Smooth muscle cell (in vitro differentiated cells): ENCODE measurements around the gene BBLN. TPM values are rescaled to one million over a fixed set of nuclear protein-coding genes. Genes with fewer than 3 reads are reported as not detected.
A peak's percentile ranks its signal among the peaks of the same experiment; 100 is the strongest.
"Not testable (repeated sequence)": the region's sequence is repeated elsewhere in the genome, so short reads cannot be mapped to it uniquely, and the experiment has no call there.

ENCODE experiments used
- DNase-seq: peaks from one replicate; lab custom pipeline; 2025; ENCODE audit not compliant: unreplicated experiment; lab: John Stamatoyannopoulos, UW
- H2AFZ ChIP-seq: fragments of 200-600 bp; sonication (generic); 2 replicates; pipeline ENCODE4 v1.6.0; 2016; ENCODE audit warnings: antibody characterized with exemption, low read depth, mild to moderate bottlenecking
- H3F3A ChIP-seq: fragments of 200-600 bp; sonication (generic); 2 replicates; pipeline ENCODE4 v1.6.0; 2017; ENCODE audit warnings: antibody characterized with exemption, low read depth
- H3K27ac ChIP-seq: fragments of 200-600 bp; sonication (generic); 2 replicates; pipeline ENCODE4 v1.5.1; 2016; ENCODE audit warnings: low read depth, mild to moderate bottlenecking
- H3K27me3 ChIP-seq: fragments of 200-600 bp; sonication (generic); 2 replicates; pipeline ENCODE4 v1.6.1; 2016; ENCODE audit warnings: low read depth, mild to moderate bottlenecking
- H3K36me3 ChIP-seq: fragments of 200-600 bp; sonication (generic); 2 replicates; pipeline ENCODE4 v1.5.1; 2016; ENCODE audit warnings: low read depth
- H3K4me1 ChIP-seq: fragments of 200-600 bp; sonication (generic); 2 replicates; pipeline ENCODE4 v1.5.1; 2016; ENCODE audit warnings: low read depth
- H3K4me2 ChIP-seq: fragments of 200-600 bp; sonication (generic); 2 replicates; pipeline ENCODE4 v1.6.0; 2016; ENCODE audit warnings: mild to moderate bottlenecking
- H3K4me3 ChIP-seq: fragments of 200-600 bp; sonication (generic); 2 replicates; pipeline ENCODE4 v1.5.1; 2016; ENCODE audit warnings: mild to moderate bottlenecking
- H3K79me2 ChIP-seq: fragments of 200-600 bp; sonication (generic); 2 replicates; pipeline ENCODE4 v1.6.0; 2016; ENCODE audit warnings: low read depth, mild to moderate bottlenecking
- H3K9ac ChIP-seq: fragments of 200-600 bp; sonication (generic); 2 replicates; pipeline ENCODE4 v1.6.0; 2016; ENCODE audit warnings: low read depth
- H3K9me3 ChIP-seq: fragments of 200-600 bp; sonication (generic); replicated peaks from 2 replicates; pipeline ENCODE4 v1.5.1; 2016; ENCODE audit warnings: low read depth
- H4K20me1 ChIP-seq: fragments of 200-600 bp; sonication (generic); 2 replicates; pipeline ENCODE4 v1.6.0; 2016; ENCODE audit warnings: low read depth
- CTCF ChIP-seq: fragments of 200-600 bp; sonication (generic); IDR thresholded peaks from 2 replicates; pipeline ENCODE4 v1.5.1; 2017; ENCODE audit warnings: borderline replicate concordance, mild to moderate bottlenecking, antibody characterized with exemption; ENCODE audit not compliant: insufficient read depth, poor library complexity, severe bottlenecking
- WGBS: methylation state at CpG from one replicate; pipeline ENCODE4 v1.1.7; 2016; ENCODE audit warnings: low lambda C conversion rate; 5-methylcytosine and 5-hydroxymethylcytosine counted together
- polyA plus RNA-seq: library from polyadenylated mRNA; unstranded; fragments of >200 nt; fragmentation: Nextera tagmentation; extraction: Ambion mirVana; gene quantifications from 2 replicates; pipeline ENCODE4 v1.2.1, GENCODE V29; 2016
- total RNA-seq: library from RNA; depleted of rRNA; stranded (reverse); fragments of >200 nt; gene quantifications from 2 replicates; pipeline ENCODE4 v1.2.3, GENCODE V29; 2014

BBLN gene
- total and polyA plus RNA-seq, 2 experiments from 2014 or later = 133 to 229 TPM

DNA sequence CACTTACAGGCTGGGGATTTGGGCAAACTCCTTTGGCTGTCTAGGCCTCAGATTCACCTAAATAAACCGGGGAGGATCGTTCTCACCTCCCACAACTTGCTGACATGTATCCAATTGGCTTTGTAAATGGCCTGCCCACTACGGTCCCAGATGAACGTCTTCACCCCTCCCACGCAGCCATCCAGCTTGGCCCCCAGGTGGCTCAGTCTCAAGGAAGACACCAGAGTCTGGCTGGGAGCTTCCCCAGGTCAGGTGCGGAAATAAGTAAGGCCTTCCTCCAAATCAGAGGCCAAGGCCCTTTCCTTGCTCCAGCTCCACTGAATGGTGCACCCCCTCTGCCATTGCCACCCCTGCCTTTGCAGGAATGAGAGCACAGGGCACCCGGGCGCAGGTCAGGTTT, 19.9 kb downstream of the BBLN start:
- no peak overlapping the region for H3K9ac ChIP-seq
- H3K4me3 ChIP-seq = no peak overlapping the region
- no peaks in the 10 kb centered on the region for H3K79me2 ChIP-seq
- no peak overlapping the region for H3K27ac ChIP-seq
- H4K20me1 ChIP-seq = peaks cover 4% of the 10 kb centered on the region
- no peaks in the 10 kb centered on the region for H3F3A ChIP-seq
- 96% methylated on average over 8 of the region's 8 CpGs for WGBS
- H3K9me3 ChIP-seq = no peaks in the 10 kb centered on the region
- TF ChIP-seq CTCF = no peak
- no peak overlapping the region for H2AFZ ChIP-seq
- H3K4me2 ChIP-seq = no peak overlapping the region
- H3K36me3 ChIP-seq = peaks cover 10% of the 10 kb centered on the region
- H3K27me3 ChIP-seq = no peaks in the 10 kb centered on the region
- no peak for DNase-seq
- H3K4me1 ChIP-seq = no peaks in the 10 kb centered on the region

GRCh38 chr9:128180447-128180846, 20.4 kb downstream of the BBLN start:
- no peak overlapping the region for H3K4me3 ChIP-seq
- H3K27me3 ChIP-seq = no peaks in the 10 kb centered on the region
- H2AFZ ChIP-seq = no peak overlapping the region
- 96% methylated on average over 8 of the region's 8 CpGs for WGBS
- H3K4me1 ChIP-seq = no peaks in the 10 kb centered on the region
- no peak overlapping the region for H3K9ac ChIP-seq
- no peaks in the 10 kb centered on the region for H3K9me3 ChIP-seq
- no peak overlapping the region for H3K4me2 ChIP-seq
- no peak for TF ChIP-seq CTCF
- no peaks in the 10 kb centered on the region for H3K79me2 ChIP-seq
- peaks cover 10% of the 10 kb centered on the region for H3K36me3 ChIP-seq
- no peak for DNase-seq
- H3F3A ChIP-seq = no peaks in the 10 kb centered on the region
- peaks cover 4% of the 10 kb centered on the region for H4K20me1 ChIP-seq
- H3K27ac ChIP-seq = no peak overlapping the region

GRCh38 chr9:128181480-128181879, 21.4 kb downstream of the BBLN start:
- H3K4me3 ChIP-seq, H2AFZ ChIP-seq, H3K27ac ChIP-seq, H3F3A ChIP-seq, H3K27me3 ChIP-seq, H3K4me2 ChIP-seq, H3K79me2 ChIP-seq, H3K9ac ChIP-seq, H4K20me1 ChIP-seq, H3K9me3 ChIP-seq, DNase-seq, H3K4me1 ChIP-seq: not testable (repeated sequence)
- peaks cover 10% of the 10 kb centered on the region for H3K36me3 ChIP-seq
- WGBS = 24% methylated on average over 12 of the region's 12 CpGs
- peak; percentile 51 for TF ChIP-seq CTCF

- peaks cover 10% of the 10 kb centered on the region for H3K36me3 ChIP-seq
- 93% methylated on average over 12 of the region's 12 CpGs for WGBS
- TF ChIP-seq CTCF = no peak
- DNase-seq = no peak
- no peaks in the 10 kb centered on the region for H4K20me1 ChIP-seq
- no peak overlapping the region for H2AFZ ChIP-seq
- H3F3A ChIP-seq = no peaks in the 10 kb centered on the region
- no peak overlapping the region for H3K4me3 ChIP-seq
- H3K27me3 ChIP-seq = no peaks in the 10 kb centered on the region
- H3K4me2 ChIP-seq = no peak overlapping the region
- no peaks in the 10 kb centered on the region for H3K9me3 ChIP-seq
- H3K79me2 ChIP-seq = no peaks in the 10 kb centered on the region
- H3K4me1 ChIP-seq = no peaks in the 10 kb centered on the region
- H3K27ac ChIP-seq = no peak overlapping the region
- no peak overlapping the region for H3K9ac ChIP-seq
These were observed 23.0 kb downstream of the BBLN start for GRCh38 chr9:128182893-128183588.
